K562 (cell line): ENCODE measurements around the gene RBFOX2. TPM values are rescaled to one million over a fixed set of nuclear protein-coding genes. Genes with fewer than 3 reads are reported as not detected.

Experiments
- ATAC-seq: fragments of 200-7000 bp; cut with Tn5 transposase; 3 replicates; pipeline ENCODE4 v1.9.1; 2020; ENCODE audit warnings: moderate library complexity
- BruUV-seq: library from RNA; stranded (reverse); fragments of 400-500 nt; replicated peaks from 2 replicates; lab custom pipeline; 2021; lab: Mats Ljungman, UMichigan
- CTCF ChIA-PET: fragments of 300-600 bp; formaldehyde crosslinking; extraction: SDS; loops from one replicate; lab custom pipeline; 2021; ENCODE audit warnings: low intra/inter-chr PET ratio; lab: Yijun Ruan, JAX
- POLR2A ChIA-PET: fragments of 300-600, 350-650 bp; sonication (Branson Sonifier 250); formaldehyde crosslinking; extraction: SDS; loops from one replicate; lab custom pipeline; 2021; ENCODE audit warnings: antibody characterized with exemption, inconsistent platforms; lab: Yijun Ruan, JAX
- DNase-seq, 4 experiments: peaks; one replicate each; pipeline versions ENCODE4 v3.0.0 to v3.0.0-alpha.2; 2011 to 2018; ENCODE audit warnings: low spot score in 3 of 4, mixed read lengths in 3 of 4; ENCODE audit errors: extremely low read depth in 1 of 4
- FAIRE-seq: peaks from 2 replicates; lab custom pipeline; 2011; peaks lifted over from hg19 to GRCh38; lab: Jason Lieb, UNC
- H2AFZ ChIP-seq: 2 replicates; pipeline ENCODE4 v1.6.0; 2011; ENCODE audit warnings: low read depth, low read length, control low read depth, inconsistent platforms
- H3K27ac ChIP-seq: fragments of 200-600 bp; 3 replicates; pipeline ENCODE4 v1.8.0; 2011; ENCODE audit warnings: low read depth, mild to moderate bottlenecking, control low read depth, inconsistent platforms, low read length, moderate library complexity, mixed read lengths; ENCODE audit errors: extremely low read depth
- H3K27me3 ChIP-seq, 2 experiments: fragments of 300-600 bp in 1 of 2; 2 replicates in 1 of 2; 3 replicates in 1 of 2; pipeline versions ENCODE4 v1.6.0 to v1.8.0; 2011; ENCODE audit warnings: inconsistent platforms in 2 of 2, low read length in 2 of 2, mild to moderate bottlenecking in 1 of 2, mixed read lengths in 1 of 2, moderate library complexity in 1 of 2; ENCODE audit not compliant: control insufficient read depth in 2 of 2, insufficient read depth in 2 of 2
- H3K36me3 ChIP-seq: fragments of 300-600 bp; 3 replicates; pipeline ENCODE4 v1.8.0; 2011; ENCODE audit warnings: mild to moderate bottlenecking, low read length, inconsistent platforms; ENCODE audit not compliant: control insufficient read depth, insufficient read depth
- H3K4me1 ChIP-seq, 2 experiments: fragments of 200-600 bp in 1 of 2; replicated peaks in 1 of 2; 2 replicates in 1 of 2; 3 replicates in 1 of 2; pipeline versions ENCODE4 v1.5.1 to v1.8.0; 2011; ENCODE audit warnings: inconsistent platforms in 2 of 2, low read length in 2 of 2, mild to moderate bottlenecking in 1 of 2, mixed read lengths in 1 of 2, moderate library complexity in 1 of 2; ENCODE audit not compliant: control insufficient read depth in 2 of 2, insufficient read depth in 2 of 2
- H3K4me2 ChIP-seq: 2 replicates; pipeline ENCODE4 v1.6.1; 2011; ENCODE audit warnings: low read length, control low read depth, inconsistent platforms, mixed read lengths; ENCODE audit not compliant: insufficient read depth
- H3K4me3 ChIP-seq: fragments of 200-600 bp; sonication (generic), shearing (Covaris generic); 2 replicates; pipeline ENCODE4 v1.5.1; 2016; ENCODE audit warnings: control low read depth, inconsistent platforms
- H3K79me2 ChIP-seq: fragments of 200-600 bp; 3 replicates; pipeline ENCODE4 v1.8.0; 2011; ENCODE audit warnings: low read length, inconsistent platforms; ENCODE audit not compliant: control insufficient read depth, insufficient read depth
- H3K9ac ChIP-seq, 2 experiments: 2 replicates each; pipeline versions ENCODE4 v1.6.0 to v1.6.1; 2011; ENCODE audit warnings: low read depth in 2 of 2, low read length in 2 of 2, control low read depth in 1 of 2, inconsistent platforms in 1 of 2, mild to moderate bottlenecking in 1 of 2, mixed read lengths in 1 of 2; ENCODE audit not compliant: insufficient read depth in 1 of 2
- H3K9me1 ChIP-seq: one replicate; pipeline ENCODE4 v1.6.0; 2011; ENCODE audit warnings: inconsistent platforms, mild to moderate bottlenecking, low read length, moderate library complexity; ENCODE audit not compliant: control insufficient read depth, insufficient read depth
- H3K9me3 ChIP-seq: replicated peaks from 2 replicates; pipeline ENCODE4 v1.5.1; 2011; ENCODE audit warnings: low read depth, low read length, inconsistent platforms; ENCODE audit not compliant: control insufficient read depth, insufficient read depth
- H4K20me1 ChIP-seq: replicated peaks from 2 replicates; pipeline ENCODE4 v1.6.1; 2011; ENCODE audit warnings: low read length, inconsistent platforms, mixed read lengths; ENCODE audit not compliant: control insufficient read depth, insufficient read depth
- EGR1 ChIP-seq: fragments of 450-650 bp; conservative IDR thresholded peaks from 2 replicates; pipeline ENCODE4 v1.6.1; 2017; ENCODE audit warnings: mild to moderate bottlenecking
- ETV5 ChIP-seq: sonication (generic); formaldehyde crosslinking; IDR thresholded peaks from 2 replicates; pipeline ENCODE4 v1.4.0; 2020; ENCODE audit warnings: low read depth, mild to moderate bottlenecking, missing genetic modification reagents
- EWSR1 ChIP-seq: fragments of 450-650 bp; IDR thresholded peaks from 2 replicates; pipeline ENCODE4 v1.6.1; 2018; ENCODE audit warnings: borderline replicate concordance, mild to moderate bottlenecking, low read depth, moderate library complexity; ENCODE audit not compliant: partially characterized antibody
- FIP1L1 ChIP-seq: fragments of 200-400 bp; formaldehyde crosslinking; IDR thresholded peaks from 2 replicates; pipeline ENCODE4 v1.6.1; 2018; ENCODE audit warnings: mild to moderate bottlenecking, low read depth, low read length; ENCODE audit not compliant: poor library complexity, severe bottlenecking
- HDGF ChIP-seq: fragments of 450-650 bp; IDR thresholded peaks from 2 replicates; pipeline ENCODE4 v1.6.1; 2016
- MAZ ChIP-seq, 2 experiments: fragments of 450-650 bp in 1 of 2; sonication (generic) in 1 of 2; formaldehyde crosslinking; IDR thresholded peaks in 1 of 2; conservative IDR thresholded peaks in 1 of 2; 2 replicates each; pipeline versions ENCODE4 v1.4.0 to v1.5.0; 2020; ENCODE audit warnings: mild to moderate bottlenecking in 1 of 2, missing genetic modification reagents in 1 of 2
- MBD2 ChIP-seq: sonication (generic); IDR thresholded peaks from 2 replicates; pipeline ENCODE4 v1.6.1; 2016; ENCODE audit warnings: low read depth, borderline replicate concordance
- MCM2 ChIP-seq: fragments of 450-650 bp; IDR thresholded peaks from 2 replicates; pipeline ENCODE4 v1.6.1; 2017; ENCODE audit warnings: low read depth, mild to moderate bottlenecking
- MLX ChIP-seq, 2 experiments: fragments of 450-650 bp in 1 of 2; sonication (generic) in 1 of 2; formaldehyde crosslinking; conservative IDR thresholded peaks; 2 replicates each; pipeline versions ENCODE4 v1.4.0 to v1.8.1; 2020 to 2022; ENCODE audit warnings: mild to moderate bottlenecking in 1 of 2, missing genetic modification reagents in 1 of 2
- NR2C2 ChIP-seq, 2 experiments: fragments of 200-800 bp in 1 of 2; sonication (Bioruptor generic) in 1 of 2; sonication (generic) in 1 of 2; formaldehyde crosslinking in 1 of 2; IDR thresholded peaks; 2 replicates each; pipeline versions ENCODE4 v1.6.1 to v1.8.0; 2016 to 2022; ENCODE audit warnings: mild to moderate bottlenecking in 1 of 2, missing compliant biosample characterization in 1 of 2, missing genetic modification characterization in 1 of 2, missing genetic modification reagents in 1 of 2
- NR3C1 ChIP-seq: sonication (generic); formaldehyde crosslinking; IDR thresholded peaks from 2 replicates; pipeline ENCODE4 v1.8.1; 2022; ENCODE audit warnings: missing genetic modification reagents
- NUFIP1 ChIP-seq: fragments of 450-650 bp; IDR thresholded peaks from 2 replicates; pipeline ENCODE4 v1.6.1; 2018; ENCODE audit not compliant: partially characterized antibody
- SIRT6 ChIP-seq: IDR thresholded peaks from one replicate; pipeline ENCODE4 v1.6.1; 2012; ENCODE audit warnings: low read depth, mild to moderate bottlenecking, control low read depth, inconsistent platforms, low read length, moderate library complexity
- SMAD1 ChIP-seq: fragments of 150-350 bp; IDR thresholded peaks from 2 replicates; pipeline ENCODE4 v1.6.1; 2014; ENCODE audit warnings: low read length, low read depth; ENCODE audit not compliant: partially characterized antibody
- THRAP3 ChIP-seq: fragments of 450-650 bp; IDR thresholded peaks from 2 replicates; pipeline ENCODE4 v1.6.1; 2016; ENCODE audit warnings: mild to moderate bottlenecking, inconsistent platforms, borderline replicate concordance
- ZBTB5 ChIP-seq: fragments of 450-650 bp; IDR thresholded peaks from 2 replicates; pipeline ENCODE4 v1.6.1; 2017; ENCODE audit warnings: antibody characterized with exemption
- ZNF232 ChIP-seq: sonication (generic); formaldehyde crosslinking; IDR thresholded peaks from 2 replicates; pipeline ENCODE4 v1.8.0; 2022; ENCODE audit warnings: mild to moderate bottlenecking, missing genetic modification reagents
- WGBS: fragments of 100-300 bp; shearing (Covaris generic); methylation state at CpG from one replicate; pipeline ENCODE4 v1.1.6; 2016; ENCODE audit warnings: low coverage, mixed read lengths; ENCODE audit not compliant: insufficient coverage; ENCODE audit errors: missing lambda C conversion rate; 5-methylcytosine and 5-hydroxymethylcytosine counted together
- in situ Hi-C: fragments of 300-500 bp; cut with MboI; formaldehyde crosslinking; loops from 4 replicates; pipeline ENCODE4 v1.15.0; 2018; ENCODE audit warnings: inconsistent platforms, mixed read lengths
- intact Hi-C: fragments of 100-400 bp; cut with micrococcal nuclease; formaldehyde crosslinking; loops from 2 replicates; pipeline ENCODE4 v1.14.2; 2022
- polyA plus RNA-seq, 8 experiments: library from polyadenylated mRNA; depleted of rRNA in 4 of 8; stranded (reverse) in 5 of 8; unstranded in 3 of 8; fragments of >200 nt; fragmentation: Nextera tagmentation in 2 of 8; fragmentation: Illumina TruSeq in 1 of 8; extraction: Ambion mirVana in 2 of 8; extraction: Trizol in 1 of 8; gene quantifications; 2 replicates each; pipeline versions ENCODE4 v1.2.1 to v1.2.3, GENCODE V29; 2011 to 2014; ENCODE audit warnings: inconsistent platforms in 1 of 8, missing spikeins in 1 of 8
- total RNA-seq, 7 experiments: library from RNA; depleted of rRNA in 6 of 7; stranded (reverse); fragments of >200 nt in 6 of 7; fragmentation: Illumina TruSeq in 2 of 7; extraction: Trizol in 2 of 7; gene quantifications; 2 replicates each; pipeline versions ENCODE4 v1.2.1 to v1.2.3, GENCODE V29; 2011 to 2021; ENCODE audit warnings: low replicate concordance in 1 of 7

The RBFOX2 gene
- total and polyA plus RNA-seq, 9 of the 15 experiments (the other 6 are each of a cell fraction or from before 2014, with no cell fraction given), result 5.8 to 24.8 (median 14.2) TPM

GRCh38 chr22:35913925-35914324, 114.7 kb downstream of the RBFOX2 start:
- ChIA-PET CTCF (no interaction called here), POLR2A (interaction anchor here (0.9 kb wide), 2 partner anchors 171 to 257 kb away, joined by 3 read pairs; no protein-coding TSS in a partner anchor)
- H3K27me3 ChIP-seq, result no peaks in the 10 kb centered on the region
- peaks cover 0 to 13% of the 10 kb centered on the region in 2 experiments; a peak in 2 of 5 replicates for H3K4me1 ChIP-seq
- BruUV-seq, result no TSS peak
- no peak for TF ChIP-seq NR3C1 (CRISPR knock-in tag)
- no peak for TF ChIP-seq ZBTB5
- TF ChIP-seq NUFIP1, result no peak
- no peak for TF ChIP-seq ZNF232
- TF ChIP-seq SMAD1, result no peak
- TF ChIP-seq THRAP3, result no peak
- no peak for TF ChIP-seq ETV5 (CRISPR knock-in tag)
- TF ChIP-seq HDGF, result no peak
- TF ChIP-seq SIRT6, result no peak
- TF ChIP-seq EGR1, result no peak
- no peak for TF ChIP-seq MBD2
- TF ChIP-seq MCM2, result no peak
- no peak for TF ChIP-seq EWSR1
- no peak for TF ChIP-seq FIP1L1
- TF ChIP-seq MAZ (CRISPR knock-in tag; conservative IDR thresholded peaks at IDR 0.05 in 1 of 2, IDR thresholded peaks at IDR 0.05 in 1 of 2), result no peak
- TF ChIP-seq MLX (CRISPR knock-in tag; conservative IDR thresholded peaks at IDR 0.05), result no peak
- no peak for TF ChIP-seq NR2C2 (CRISPR knock-in tag; IDR thresholded peaks at IDR 0.05)
- TF ChIP-seq NR2C2 (tag; IDR thresholded peaks at IDR 0.05), result no peak
- no peak overlapping the region for H3K4me2 ChIP-seq
- DNase-seq (no peak), FAIRE-seq (no peak), ATAC-seq (no peak)
- no peaks in the 10 kb centered on the region for H4K20me1 ChIP-seq
- no peak overlapping the region for H3K9ac ChIP-seq
- intact Hi-C loops, result loop anchor here (10.0 kb wide), 1 partner anchor 69 kb away; no protein-coding TSS in a partner anchor
- no peaks in the 10 kb centered on the region for H3K9me1 ChIP-seq
- 100% methylated on average over 1 of the region's 1 CpG for WGBS
- H3K79me2 ChIP-seq, result peaks cover 8% of the 10 kb centered on the region
- H3K4me3 ChIP-seq, result no peak overlapping the region
- H3K9me3 ChIP-seq, result no peaks in the 10 kb centered on the region
- no peaks in the 10 kb centered on the region for H3K36me3 ChIP-seq
- in situ Hi-C loops, result no loop called here
- H3K27ac ChIP-seq, result no peak overlapping the region
- H2AFZ ChIP-seq, result no peak overlapping the region
